SK-N-SH treated with all-trans-retinoic acid at 6 μM for 48 hours (cell line): Measurements from ENCODE around the gene NFIA.
A peak's percentile ranks its signal among the peaks of the same experiment; 100 is the strongest.

Source experiments
- ATAC-seq: fragments of 200-7000 bp; cut with Tn5 transposase; 3 replicates; pipeline ENCODE4 v1.9.1; 2020; ENCODE audit warnings: mild to moderate bottlenecking, moderate library complexity
- ARNTL ChIP-seq: fragments of 450-650 bp; formaldehyde crosslinking; IDR thresholded peaks from 2 replicates; pipeline ENCODE4 v1.5.0; 2020; ENCODE audit warnings: low read depth, mild to moderate bottlenecking, moderate library complexity, borderline replicate concordance
- BACH2 ChIP-seq: fragments of 250-450 bp; sonication (Bioruptor Pico); IDR thresholded peaks from 2 replicates; pipeline ENCODE4 v1.9.0; 2021; ENCODE audit warnings: mild to moderate bottlenecking, borderline replicate concordance
- CREB5 ChIP-seq: fragments of 250-450 bp; sonication (Bioruptor Pico); IDR thresholded peaks from 2 replicates; pipeline ENCODE4 v1.5.1; 2020; ENCODE audit warnings: low read depth, mild to moderate bottlenecking, moderate library complexity
- ESRRG ChIP-seq: fragments of 250-450 bp; sonication (Bioruptor Pico); IDR thresholded peaks from 2 replicates; pipeline ENCODE4 v1.6.1; 2021; ENCODE audit warnings: mild to moderate bottlenecking
- GLIS3 ChIP-seq: fragments of 250-450 bp; sonication (Bioruptor Pico); IDR thresholded peaks from 2 replicates; pipeline ENCODE4 v1.5.0; 2020; ENCODE audit warnings: mild to moderate bottlenecking, moderate library complexity
- ISL1 ChIP-seq: fragments of 250-450 bp; sonication (Bioruptor Pico); IDR thresholded peaks from 2 replicates; pipeline ENCODE4 v2.1.2; 2022; ENCODE audit warnings: mild to moderate bottlenecking, moderate library complexity
- OSR1 ChIP-seq: fragments of 250-450 bp; sonication (Bioruptor Pico); IDR thresholded peaks from 2 replicates; pipeline ENCODE4 v1.8.0; 2022; ENCODE audit warnings: moderate library complexity, mild to moderate bottlenecking, inconsistent platforms
- PATZ1 ChIP-seq: fragments of 250-450 bp; sonication (Bioruptor Pico); IDR thresholded peaks from 2 replicates; pipeline ENCODE4 v1.8.0; 2020; ENCODE audit warnings: mild to moderate bottlenecking, moderate library complexity, borderline replicate concordance
- POU6F1 ChIP-seq: fragments of 250-450 bp; sonication (Bioruptor Pico); IDR thresholded peaks from 2 replicates; pipeline ENCODE4 v1.8.0; 2021; ENCODE audit warnings: low read depth, mild to moderate bottlenecking, moderate library complexity, borderline replicate concordance
- PPARA ChIP-seq: fragments of 250-450 bp; sonication (Bioruptor Pico); IDR thresholded peaks from 2 replicates; pipeline ENCODE4 v1.5.0; 2020; ENCODE audit warnings: mild to moderate bottlenecking, borderline replicate concordance
- RARB ChIP-seq: fragments of 250-450 bp; sonication (Bioruptor Pico); IDR thresholded peaks from 2 replicates; pipeline ENCODE4 v1.8.0; 2021; ENCODE audit warnings: mild to moderate bottlenecking, moderate library complexity
- SNAI2 ChIP-seq: fragments of 250-450 bp; sonication (Bioruptor Pico); IDR thresholded peaks from 2 replicates; pipeline ENCODE4 v1.5.0; 2020; ENCODE audit warnings: mild to moderate bottlenecking, moderate library complexity
- TCF4 ChIP-seq: fragments of 250-450 bp; sonication (Bioruptor Pico); IDR thresholded peaks from 2 replicates; pipeline ENCODE4 v1.8.0; 2021; ENCODE audit warnings: mild to moderate bottlenecking, moderate library complexity, borderline replicate concordance
- TOX ChIP-seq: fragments of 250-450 bp; sonication (Bioruptor Pico); IDR thresholded peaks from 2 replicates; pipeline ENCODE4 v1.8.0; 2021; ENCODE audit warnings: mild to moderate bottlenecking, moderate library complexity, borderline replicate concordance
- TSHZ2 ChIP-seq: fragments of 250-450 bp; sonication (Bioruptor Pico); IDR thresholded peaks from 2 replicates; pipeline ENCODE4 v1.5.0; 2020; ENCODE audit warnings: mild to moderate bottlenecking, moderate library complexity
- ZC3H10 ChIP-seq: fragments of 250-450 bp; sonication (Bioruptor Pico); IDR thresholded peaks from 2 replicates; pipeline ENCODE4 v1.5.1; 2021; ENCODE audit warnings: mild to moderate bottlenecking, moderate library complexity
- ZNF565 ChIP-seq: fragments of 450-650 bp; formaldehyde crosslinking; conservative IDR thresholded peaks from 2 replicates; pipeline ENCODE4 v1.5.0; 2020; ENCODE audit warnings: low read depth, mild to moderate bottlenecking, moderate library complexity
- ZNF70 ChIP-seq: fragments of 450-650 bp; formaldehyde crosslinking; IDR thresholded peaks from 2 replicates; pipeline ENCODE4 v1.5.0; 2020; ENCODE audit warnings: mild to moderate bottlenecking, moderate library complexity
- ZNF8 ChIP-seq: fragments of 450-650 bp; formaldehyde crosslinking; IDR thresholded peaks from 2 replicates; pipeline ENCODE4 v1.5.0; 2020; ENCODE audit warnings: mild to moderate bottlenecking, moderate library complexity

The NFIA gene

DNA sequence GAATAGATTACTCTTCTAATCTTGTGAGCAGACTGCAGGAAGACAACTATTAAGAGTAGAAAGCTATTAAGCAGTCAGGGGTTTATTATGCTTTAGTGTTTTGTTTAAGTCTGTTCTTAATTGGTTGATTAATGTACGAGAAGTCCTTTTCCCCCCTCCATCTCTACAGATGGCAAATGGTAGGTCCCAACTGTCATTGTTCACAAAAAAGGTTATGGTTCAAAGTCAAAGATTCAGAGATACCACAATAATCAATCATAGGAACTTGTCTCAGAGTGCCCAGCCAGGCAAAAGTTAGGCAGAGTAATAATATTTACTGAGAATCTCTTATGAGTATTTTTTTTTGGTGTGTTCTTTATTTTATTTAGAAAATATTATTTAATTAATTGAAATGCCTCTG lies 26.8 kb downstream of the NFIA start:
- no peak for ATAC-seq
- TF ChIP-seq ISL1 (CRISPR knock-in tag) (0 out of 2 replicates have a peak, but pooled peaks have one; percentile 41), TOX (CRISPR knock-in tag) (no peak)
- TF ChIP-seq, all 23 proteins: peak for 1

- TF ChIP-seq GLIS3 = no peak
- TF ChIP-seq ISL1 (CRISPR knock-in tag) = peak; percentile 66
- no peak for ATAC-seq
These were observed 27.5 kb downstream of the NFIA start for GRCh38 chr1:61109910-61110309.

- no peak for TF ChIP-seq SNAI2 (CRISPR knock-in tag)
- TF ChIP-seq BACH2 (CRISPR knock-in tag) = no peak
- TF ChIP-seq OSR1 = no peak
- no peak for TF ChIP-seq ZNF8 (CRISPR knock-in tag)
- TF ChIP-seq PPARA = no peak
- TF ChIP-seq TCF4 (CRISPR knock-in tag) = no peak
- TF ChIP-seq RARB (CRISPR knock-in tag) = no peak
- no peak for TF ChIP-seq ISL1 (CRISPR knock-in tag)
- TF ChIP-seq TSHZ2 (CRISPR knock-in tag) = no peak
- no peak for TF ChIP-seq ESRRG (CRISPR knock-in tag)
- TF ChIP-seq ZNF70 (CRISPR knock-in tag) = no peak
- ATAC-seq = no peak
These were observed 28.2 kb downstream of the NFIA start for GRCh38 chr1:61110554-61110953.

- TF ChIP-seq PPARA (no peak), TSHZ2 (CRISPR knock-in tag) (no peak), CREB5 (CRISPR knock-in tag) (no peak), POU6F1 (CRISPR knock-in tag) (no peak), ESRRG (CRISPR knock-in tag) (no peak), ISL1 (CRISPR knock-in tag) (no peak), PATZ1 (CRISPR knock-in tag) (no peak), ZNF70 (CRISPR knock-in tag) (no peak), ZNF565 (CRISPR knock-in tag) (no peak), ARNTL (CRISPR knock-in tag) (no peak), ZNF8 (CRISPR knock-in tag) (no peak), ZC3H10 (CRISPR knock-in tag) (no peak), GLIS3 (no peak), TCF4 (CRISPR knock-in tag) (no peak), SNAI2 (CRISPR knock-in tag) (no peak)
- no peak for ATAC-seq
These were observed 29.0 kb downstream of the NFIA start for GRCh38 chr1:61111084-61112004.
